ENCODE data around the gene ZBTB38. TPM values are rescaled to one million over a fixed set of nuclear protein-coding genes. Genes with fewer than 3 reads are reported as not detected.

Gene ZBTB38
- total RNA-seq, 1 donor from 2014 or later = 9.3 TPM

DNA sequence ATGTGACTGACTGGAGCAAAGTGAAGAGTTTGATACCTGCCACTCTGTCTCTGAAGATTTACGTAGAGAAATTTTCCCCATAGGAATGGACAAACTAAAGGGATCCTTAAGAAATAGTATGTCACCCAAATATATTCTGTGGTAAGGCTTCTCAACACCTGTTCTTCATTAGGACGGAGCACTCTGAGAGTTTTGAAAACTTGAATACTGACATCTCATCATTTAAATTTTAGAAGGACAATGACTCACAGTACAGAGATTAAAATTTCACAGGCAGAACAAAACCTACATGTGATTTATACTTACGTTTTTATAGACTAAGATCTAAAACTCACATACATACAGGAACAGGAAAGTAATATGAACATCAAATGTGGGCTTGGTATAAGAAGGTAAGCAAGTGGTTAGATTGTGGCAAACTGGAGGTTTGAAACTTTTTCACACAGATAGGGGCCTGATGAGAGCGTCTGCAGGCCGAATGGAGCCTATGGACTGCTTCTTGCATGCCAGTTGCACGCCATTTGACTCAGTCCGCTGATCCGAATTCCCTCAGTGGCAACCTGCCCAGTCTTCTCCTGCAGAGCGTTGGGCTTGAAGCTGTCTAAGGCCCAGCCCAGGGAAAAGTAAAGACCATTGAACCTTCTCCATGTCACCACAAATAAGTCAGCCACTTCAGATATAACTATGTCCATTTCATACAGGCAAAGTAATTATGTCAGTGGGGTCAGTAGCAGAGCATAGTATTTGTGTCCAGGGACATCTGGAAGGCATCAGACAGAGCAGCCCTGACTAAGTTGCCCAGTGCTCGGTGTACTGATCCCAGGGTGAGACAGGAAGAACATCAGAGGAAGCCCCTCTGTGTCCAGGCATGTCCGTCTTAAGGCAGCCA is 45.7 kb downstream of the ZBTB38 start:
- H3K27me3 Mint-ChIP-seq (ENCODE audit: unreplicated experiment) = peaks cover 2% of the 10 kb centered on the region
- peaks cover 8% of the 10 kb centered on the region for H3K9me3 Mint-ChIP-seq (ENCODE audit: unreplicated experiment)
- H3K27ac Mint-ChIP-seq (ENCODE audit: unreplicated experiment) = no peak overlapping the region
- no peak for TF ChIP-seq CTCF (IDR thresholded peaks at IDR 0.05; ENCODE audit: partially characterized antibody, unreplicated experiment)
- H3K4me1 Mint-ChIP-seq (ENCODE audit: low read depth, unreplicated experiment) = peaks cover 20% of the 10 kb centered on the region
- DNase-seq = no peak
- H3K4me3 Mint-ChIP-seq (ENCODE audit: unreplicated experiment) = no peak overlapping the region
- peaks cover 5% of the 10 kb centered on the region for H3K36me3 Mint-ChIP-seq (ENCODE audit: unreplicated experiment)

GRCh38 chr3:141414800-141415462 is 46.6 kb downstream of the ZBTB38 start:
- Mint-ChIP-seq H3K27ac (ENCODE audit: unreplicated experiment) (no peak overlapping the region), H3K4me1 (ENCODE audit: low read depth, unreplicated experiment) (peaks cover 16% of the 10 kb centered on the region), H3K27me3 (ENCODE audit: unreplicated experiment) (peaks cover 2% of the 10 kb centered on the region), H3K36me3 (ENCODE audit: unreplicated experiment) (peaks cover 5% of the 10 kb centered on the region), H3K9me3 (ENCODE audit: unreplicated experiment) (peaks cover 8% of the 10 kb centered on the region), H3K4me3 (ENCODE audit: unreplicated experiment) (no peak overlapping the region)
- TF ChIP-seq CTCF (IDR thresholded peaks at IDR 0.05; ENCODE audit: partially characterized antibody, unreplicated experiment) = no peak
- DNase-seq = no peak

GRCh38 chr3:141415953-141416352 is 47.6 kb downstream of the ZBTB38 start:
- Mint-ChIP-seq H3K27me3 (ENCODE audit: unreplicated experiment) (peaks cover 2% of the 10 kb centered on the region), H3K4me1 (ENCODE audit: low read depth, unreplicated experiment) (peaks cover 11% of the 10 kb centered on the region), H3K36me3 (ENCODE audit: unreplicated experiment) (peaks cover 5% of the 10 kb centered on the region), H3K27ac (ENCODE audit: unreplicated experiment) (no peak overlapping the region), H3K4me3 (ENCODE audit: unreplicated experiment) (no peak overlapping the region), H3K9me3 (ENCODE audit: unreplicated experiment) (peaks cover 8% of the 10 kb centered on the region)
- no peak for TF ChIP-seq CTCF (IDR thresholded peaks at IDR 0.05; ENCODE audit: partially characterized antibody, unreplicated experiment)
- DNase-seq = no peak

Other genes with a start within 250 kb of the ZBTB38 start
- gene PXYLP1, start 136.7 kb upstream of the ZBTB38 start, total RNA-seq (ENCODE audit: unreplicated experiment) = 42.7 TPM
- gene RASA2, start 118.5 kb downstream of the ZBTB38 start, total RNA-seq (ENCODE audit: unreplicated experiment) = 13.2 TPM